ENCODE results near the gene DENND10.
"Not testable (repeated sequence)": the region's sequence is repeated elsewhere in the genome, so short reads cannot be mapped to it uniquely, and the experiment has no call there.

The DENND10 gene

DNA sequence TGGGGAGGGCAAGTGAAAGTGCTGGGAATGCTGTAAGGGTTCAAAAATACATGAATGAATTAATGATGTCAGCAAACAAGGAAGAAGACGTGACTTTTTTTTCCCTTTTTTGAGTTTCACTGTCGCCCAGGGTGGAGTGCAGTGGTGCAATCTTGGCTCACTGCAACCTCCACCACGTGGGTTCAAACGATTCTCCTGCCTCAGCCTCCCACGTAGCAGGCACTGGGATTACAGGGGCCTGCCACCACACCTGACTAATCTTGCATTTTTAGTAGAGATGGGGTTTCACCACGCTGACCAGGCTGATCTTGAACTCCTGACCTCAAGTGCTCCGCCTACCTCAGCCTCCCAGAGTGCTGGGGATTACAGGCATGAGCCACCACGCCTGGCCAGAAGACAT, 30.0 kb downstream of the DENND10 start:
- DNase-seq, result peak; percentile 38 to 68

DNA sequence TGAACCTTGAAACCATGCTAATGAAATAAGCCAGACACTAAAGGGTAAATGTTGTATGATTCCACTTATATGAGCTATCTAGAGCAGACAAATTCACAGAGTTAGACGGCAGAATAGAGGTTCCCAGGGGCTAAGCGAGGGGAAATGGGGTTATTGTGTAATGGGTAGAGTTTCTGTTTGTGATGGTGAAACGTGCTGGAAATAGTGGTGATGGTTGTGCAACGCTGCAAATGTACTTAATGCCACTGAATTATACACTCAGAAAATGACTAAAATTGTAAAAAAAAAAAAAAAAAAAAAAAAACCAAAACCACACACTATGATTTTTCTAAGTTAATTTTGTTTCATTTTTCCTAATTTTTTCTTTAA, 31.6 kb downstream of the DENND10 start:
- peak; percentile 73 to 93 for DNase-seq

DNA sequence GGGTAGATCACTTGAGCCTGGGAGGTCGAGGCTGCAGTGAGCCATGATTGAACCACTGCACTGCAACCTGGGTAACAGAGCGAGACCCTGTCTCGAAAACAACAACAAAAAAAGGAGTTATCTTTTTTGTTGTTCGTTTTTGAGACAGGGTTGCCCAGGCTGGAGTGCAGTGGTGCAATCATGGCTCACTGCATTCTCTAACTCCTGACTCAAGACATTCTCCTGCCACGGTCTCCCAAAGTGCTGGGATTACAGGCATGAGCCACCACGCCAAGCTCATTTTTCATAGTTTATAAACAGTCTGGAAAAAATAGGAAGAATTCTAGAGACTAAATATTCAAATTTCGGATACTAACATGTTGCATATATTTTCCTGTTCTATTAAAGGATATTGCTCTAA, 32.2 kb downstream of the DENND10 start:
- DNase-seq, result no peak

DNA sequence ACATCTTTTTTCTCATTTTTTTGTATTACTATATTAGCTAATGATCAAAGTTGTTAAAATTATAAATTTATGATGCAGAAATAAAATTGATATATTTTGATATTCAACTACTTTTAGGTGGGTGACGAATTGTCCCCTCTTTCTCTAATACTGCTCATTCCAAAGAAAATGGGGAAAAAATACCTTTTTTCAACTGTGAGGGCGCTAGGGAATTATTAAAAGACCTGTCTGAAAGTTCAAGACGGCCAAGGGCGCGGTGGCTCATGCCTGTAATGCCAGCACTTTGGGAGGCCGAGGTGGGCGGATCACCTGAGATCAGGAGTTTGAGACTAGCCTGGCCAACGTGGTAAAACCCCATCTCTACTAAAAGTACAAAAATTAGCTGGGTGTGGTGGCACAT, 34.0 kb downstream of the DENND10 start:
- not testable (repeated sequence) for DNase-seq

DNA sequence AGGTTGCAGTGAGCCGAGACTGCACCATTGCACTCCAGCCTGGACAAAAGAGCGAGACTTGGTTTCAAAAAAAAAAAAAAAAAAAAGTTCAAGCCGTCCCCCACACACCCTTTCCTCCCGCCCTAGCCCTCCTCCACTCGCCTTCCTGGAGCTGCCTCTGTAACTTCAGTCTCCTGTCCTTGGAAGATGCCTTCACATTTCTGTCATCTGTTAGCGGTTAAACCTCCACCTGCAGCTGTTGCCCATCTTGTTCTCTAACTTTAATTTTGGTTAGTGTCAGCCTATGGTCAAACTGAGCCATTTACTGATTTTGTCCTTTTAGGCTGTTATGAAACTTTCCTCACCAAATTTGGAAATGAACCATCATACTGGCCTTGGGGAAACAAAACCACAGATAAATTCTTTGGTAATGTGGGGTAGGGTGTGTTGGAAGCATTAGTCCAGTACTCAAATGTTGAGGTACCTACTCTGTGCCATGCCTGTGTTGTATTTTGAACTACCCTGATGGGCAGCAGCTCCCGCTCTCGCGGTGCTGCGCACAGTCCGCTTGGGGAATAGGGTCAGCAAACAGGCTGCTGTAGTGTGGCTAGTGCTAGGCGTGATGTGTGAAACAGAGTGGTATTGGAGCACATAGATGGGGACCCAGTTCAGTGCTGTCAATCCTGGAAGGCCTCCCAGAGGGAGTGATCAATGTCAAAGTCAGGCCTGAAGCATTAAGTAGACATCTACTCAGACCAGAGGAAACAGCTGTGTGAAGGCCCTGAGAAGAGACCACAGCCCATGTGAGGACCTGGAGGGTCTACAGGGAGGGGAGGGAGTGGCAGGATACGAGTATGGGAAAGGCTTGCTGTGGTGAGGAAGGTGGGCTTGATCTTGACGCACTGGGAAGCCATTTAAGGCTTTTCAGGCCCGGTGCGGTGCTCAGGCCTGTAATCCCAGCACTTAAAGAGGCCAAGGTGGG, 34.7 kb downstream of the DENND10 start:
- no peak for DNase-seq

DNA sequence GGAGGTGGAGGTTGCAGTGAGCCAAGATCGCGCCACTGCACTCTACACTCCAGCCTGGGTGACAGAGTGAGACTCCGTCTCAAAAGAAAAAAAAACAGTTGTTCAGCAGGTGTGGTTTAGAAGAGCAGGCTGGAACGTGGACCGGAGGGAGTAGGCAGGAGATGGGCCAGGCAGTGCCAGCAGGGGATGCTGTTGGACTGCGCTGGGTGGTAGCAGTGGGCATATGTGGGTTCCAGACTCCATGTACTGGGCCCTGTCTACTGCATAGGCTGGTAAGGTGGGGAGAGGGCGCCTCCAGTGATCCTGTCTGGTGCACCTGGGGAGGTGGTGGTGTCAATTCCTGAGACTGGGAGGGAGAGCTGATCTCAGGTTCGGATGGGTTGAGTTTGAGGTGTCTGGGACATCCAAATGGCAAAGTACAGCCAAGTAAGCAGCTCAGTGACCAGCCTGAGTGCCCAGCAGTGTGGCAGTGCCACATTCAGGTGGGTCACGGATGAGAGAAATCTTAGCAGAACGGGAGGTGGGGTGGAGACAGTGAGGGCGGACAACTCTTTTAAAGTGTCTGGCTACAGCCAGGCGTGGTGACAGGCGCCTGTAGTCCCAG, 35.7 kb downstream of the DENND10 start:
- DNase-seq, result peak in 1 of 2 donors; percentile 16

DNA sequence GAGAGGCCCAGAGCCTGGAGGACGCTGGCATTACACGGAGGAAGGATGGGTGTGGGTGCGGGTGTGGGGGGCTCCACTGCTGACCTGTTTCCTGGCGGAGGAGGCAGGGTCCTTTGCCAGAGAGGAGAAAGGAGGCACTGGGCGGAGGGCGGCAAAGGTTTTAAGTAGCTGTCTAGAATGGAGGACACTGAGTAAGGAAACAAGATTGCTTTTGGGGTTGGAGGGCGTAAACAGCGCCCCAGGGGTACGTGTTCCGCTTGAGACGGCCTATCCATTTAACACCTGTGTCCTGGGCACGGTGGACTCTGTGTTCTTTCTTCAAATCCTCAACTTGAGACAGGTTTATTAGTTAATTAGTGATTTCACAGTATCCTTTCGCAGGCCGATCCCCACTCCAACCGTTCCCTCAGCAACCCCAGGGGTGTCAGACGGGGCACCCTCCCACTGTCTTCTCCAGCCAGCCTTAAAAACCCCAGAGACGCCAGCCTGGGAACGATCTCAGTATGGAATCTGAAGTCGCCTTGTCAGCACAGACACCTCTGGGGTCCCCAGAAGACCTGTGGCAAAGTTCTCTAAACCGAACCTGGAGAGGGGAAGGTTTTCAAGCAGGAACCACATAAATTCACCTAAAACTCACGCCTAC, 36.8 kb downstream of the DENND10 start:
- DNase-seq, result no peak

DNA sequence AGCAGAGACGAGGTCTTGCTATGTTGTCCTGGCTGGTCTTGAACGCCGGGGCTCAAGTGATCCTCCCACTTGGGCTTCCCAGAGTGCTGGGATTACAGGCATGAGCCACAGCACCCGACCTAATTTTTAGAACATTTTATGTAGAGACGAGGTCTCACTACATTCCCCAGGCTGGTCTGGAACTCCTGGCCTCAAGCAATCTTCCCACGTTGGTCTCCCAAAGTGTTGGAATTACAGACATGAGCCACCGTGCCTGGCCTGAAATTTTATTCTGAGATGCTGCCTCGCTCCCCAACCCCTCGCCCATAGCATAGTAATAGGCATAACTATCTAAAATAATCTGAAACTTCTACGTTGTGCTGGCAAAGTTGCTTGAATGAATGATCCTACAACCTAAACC, 39.7 kb downstream of the DENND10 start:
- DNase-seq, result no peak

DNA sequence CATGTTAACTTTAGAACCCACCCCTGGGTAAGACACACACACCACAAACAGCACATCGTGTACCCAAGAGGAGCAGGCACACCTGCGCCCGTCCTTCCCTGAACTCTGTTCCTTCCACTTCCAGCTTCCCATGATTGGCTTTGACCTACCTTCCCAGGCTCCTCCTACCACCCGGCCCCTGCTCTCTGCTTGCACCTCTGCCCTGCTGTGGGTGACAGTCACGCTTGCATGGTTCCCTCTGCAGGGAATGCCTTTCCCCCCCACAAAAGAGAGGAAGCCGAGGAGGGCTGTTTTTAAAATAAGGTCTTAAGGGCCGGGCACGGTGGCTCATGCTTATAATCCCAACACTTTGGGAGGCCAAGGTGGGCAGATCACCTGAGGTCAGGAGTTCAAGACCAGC, 45.2 kb downstream of the DENND10 start:
- DNase-seq, result no peak

DNA sequence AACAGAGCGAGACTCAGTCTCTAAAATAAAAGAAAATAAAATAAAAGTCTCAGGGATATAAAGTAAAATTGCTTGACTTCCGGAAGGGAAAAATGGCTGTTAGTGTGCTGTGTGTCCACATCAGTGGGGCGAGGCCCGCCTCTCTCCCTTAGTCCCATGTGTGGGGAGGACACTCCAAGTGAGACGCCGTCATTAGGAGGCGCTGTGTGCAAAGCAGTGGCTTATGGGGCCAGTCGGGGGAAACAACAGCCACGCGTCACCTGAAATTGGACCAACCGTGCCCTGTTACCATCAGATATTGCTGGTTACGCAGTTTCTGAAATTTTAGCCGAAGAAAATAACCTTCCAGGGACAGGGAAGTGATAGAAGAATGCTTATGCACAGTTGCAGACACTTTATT, 45.8 kb downstream of the DENND10 start:
- DNase-seq, result no peak

DNA sequence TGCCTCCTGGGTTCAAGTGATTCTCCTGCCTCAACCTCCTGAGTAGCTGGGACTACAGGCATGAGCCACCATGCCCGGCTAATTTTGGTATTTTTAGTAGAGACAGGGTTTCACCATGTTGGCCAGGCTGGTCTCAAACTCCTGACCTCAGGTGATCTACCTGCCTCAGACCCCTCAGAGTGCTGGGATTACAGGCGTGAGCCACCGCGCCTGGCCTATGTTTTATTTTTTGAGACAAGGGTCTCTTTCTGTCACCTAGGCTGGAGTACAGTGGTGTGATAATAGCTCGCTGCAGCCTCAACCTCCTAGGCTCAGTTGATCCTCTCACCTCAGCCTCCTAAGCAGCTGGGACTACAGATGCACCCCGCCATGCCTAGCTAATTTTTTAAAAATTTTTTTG, 47.7 kb downstream of the DENND10 start:
- not testable (repeated sequence) for DNase-seq

DNA sequence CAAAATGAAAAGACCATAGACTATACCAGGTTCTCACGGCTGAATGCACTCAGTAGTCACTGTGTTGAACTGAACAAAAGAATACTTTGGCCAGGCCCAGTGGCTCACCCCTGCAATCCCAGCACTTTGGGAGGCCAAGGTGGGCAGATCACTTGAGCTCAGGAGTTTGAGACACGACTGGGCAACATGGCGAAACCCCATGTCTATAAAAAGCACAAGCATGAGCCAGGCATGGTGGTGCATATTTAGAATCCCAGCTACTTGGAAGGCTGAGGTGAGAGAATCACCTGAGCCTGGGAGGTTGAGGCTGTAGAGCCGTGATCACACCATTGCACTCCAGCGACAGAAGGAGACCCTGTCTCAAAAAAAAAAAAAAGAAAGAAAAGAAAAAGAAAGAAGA, 49.1 kb downstream of the DENND10 start:
- DNase-seq, result no peak

DNA sequence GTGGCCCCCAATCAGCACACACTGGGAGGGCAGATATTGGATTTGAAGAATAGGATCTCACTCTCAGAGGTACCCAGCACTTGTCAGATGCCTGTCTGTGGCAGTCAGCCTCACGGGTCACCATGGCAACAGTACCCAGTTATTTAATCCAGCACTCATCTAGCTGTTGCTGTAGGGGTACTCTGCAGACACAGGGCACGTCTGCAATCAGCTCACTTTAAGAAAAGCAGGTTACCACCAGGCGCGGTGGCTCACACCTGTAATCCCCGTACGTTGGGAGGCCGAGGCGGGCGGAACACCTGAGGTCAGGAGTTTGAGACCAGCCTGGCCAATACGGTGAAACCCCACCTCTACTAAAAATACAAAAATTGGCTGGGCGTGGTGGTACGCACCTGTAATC, 49.7 kb downstream of the DENND10 start:
- DNase-seq, result no peak

DNA sequence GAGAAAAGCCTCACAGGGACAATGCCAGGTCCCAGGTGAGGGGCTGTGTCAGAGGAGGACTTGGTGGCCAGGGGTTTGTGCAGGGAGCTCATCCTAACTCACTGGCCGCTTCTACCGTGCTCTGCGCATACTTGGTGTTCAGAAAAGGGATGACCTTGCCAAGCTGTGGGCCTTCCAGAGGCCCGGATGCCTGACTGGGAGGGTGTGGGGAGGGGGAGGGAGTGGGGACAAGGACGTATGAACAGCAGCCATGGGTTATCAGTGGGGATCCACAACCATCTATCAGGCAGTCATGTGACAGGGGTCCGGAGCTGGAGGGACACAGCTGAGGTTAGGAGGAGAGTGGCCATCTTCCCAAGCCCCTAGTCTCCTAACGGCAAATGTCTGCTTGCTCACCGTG, 55.4 kb downstream of the DENND10 start:
- DNase-seq, result no peak

DNA sequence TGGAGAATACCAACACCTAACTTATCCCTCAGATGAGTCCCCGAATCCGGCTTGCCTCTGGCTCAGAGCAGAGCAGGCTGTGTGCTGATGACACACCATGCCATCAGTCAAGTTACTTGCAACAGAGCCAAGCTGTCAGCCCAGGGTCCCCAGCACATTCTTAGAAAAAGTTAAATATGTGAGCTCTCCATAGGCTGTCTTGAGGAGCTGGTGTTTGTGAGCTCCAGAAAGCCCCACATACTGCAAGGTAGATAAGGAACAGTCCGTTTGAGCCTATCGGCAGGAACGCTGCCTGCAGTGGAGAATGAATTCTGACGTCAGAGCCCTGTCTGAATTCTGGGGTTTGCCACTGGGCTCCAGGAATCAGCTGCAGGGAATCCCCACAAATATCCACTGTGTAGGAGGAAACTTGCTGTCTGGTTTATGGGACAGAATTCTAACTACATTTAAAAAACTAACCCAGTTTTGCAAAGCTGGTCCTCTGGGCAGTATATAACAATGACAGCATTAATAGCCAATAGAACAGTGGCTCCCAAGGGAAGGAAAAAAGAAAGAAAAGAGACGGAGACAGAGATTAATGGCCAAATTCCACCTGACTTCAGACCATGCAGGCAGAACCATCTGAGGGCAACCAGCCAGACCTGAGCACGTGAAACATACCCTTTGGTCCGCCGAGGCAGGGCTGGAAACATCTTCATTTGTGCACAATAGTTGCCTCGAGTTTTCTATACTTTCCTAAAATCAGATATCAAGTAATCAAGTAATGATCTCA, 58.0 kb downstream of the DENND10 start:
- DNase-seq, result peak; percentile 3 to 48

DNA sequence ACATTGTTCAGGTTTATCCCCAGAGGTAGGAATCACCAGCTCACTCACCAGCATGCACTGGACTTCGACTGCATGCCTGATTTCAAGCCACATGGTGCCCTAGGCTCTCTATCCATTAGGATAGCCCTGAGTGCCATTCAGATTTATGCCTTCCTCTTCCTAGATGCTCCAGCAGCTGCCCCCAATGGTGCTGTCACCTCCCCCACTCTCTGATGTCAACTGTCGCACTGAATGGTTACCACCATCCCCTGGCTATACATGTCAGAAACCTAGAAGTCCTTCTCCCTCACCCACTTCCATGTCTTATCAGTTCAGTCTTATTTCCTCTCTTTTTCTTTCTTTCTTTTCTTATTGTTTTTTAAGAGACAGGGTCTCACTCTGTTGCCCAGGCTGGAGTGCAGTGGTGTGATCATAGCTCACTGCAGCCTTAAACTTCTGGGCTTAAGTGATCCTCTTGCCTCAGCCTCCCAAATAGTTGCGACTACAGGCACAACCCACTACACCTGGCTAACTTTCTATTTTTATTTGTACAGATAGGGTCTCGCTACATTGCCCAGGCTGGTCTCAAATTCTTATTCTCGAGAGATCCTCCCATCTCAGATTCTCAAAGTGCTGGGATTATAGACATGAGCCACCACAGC, 58.7 kb downstream of the DENND10 start:
- no peak for DNase-seq

DNA sequence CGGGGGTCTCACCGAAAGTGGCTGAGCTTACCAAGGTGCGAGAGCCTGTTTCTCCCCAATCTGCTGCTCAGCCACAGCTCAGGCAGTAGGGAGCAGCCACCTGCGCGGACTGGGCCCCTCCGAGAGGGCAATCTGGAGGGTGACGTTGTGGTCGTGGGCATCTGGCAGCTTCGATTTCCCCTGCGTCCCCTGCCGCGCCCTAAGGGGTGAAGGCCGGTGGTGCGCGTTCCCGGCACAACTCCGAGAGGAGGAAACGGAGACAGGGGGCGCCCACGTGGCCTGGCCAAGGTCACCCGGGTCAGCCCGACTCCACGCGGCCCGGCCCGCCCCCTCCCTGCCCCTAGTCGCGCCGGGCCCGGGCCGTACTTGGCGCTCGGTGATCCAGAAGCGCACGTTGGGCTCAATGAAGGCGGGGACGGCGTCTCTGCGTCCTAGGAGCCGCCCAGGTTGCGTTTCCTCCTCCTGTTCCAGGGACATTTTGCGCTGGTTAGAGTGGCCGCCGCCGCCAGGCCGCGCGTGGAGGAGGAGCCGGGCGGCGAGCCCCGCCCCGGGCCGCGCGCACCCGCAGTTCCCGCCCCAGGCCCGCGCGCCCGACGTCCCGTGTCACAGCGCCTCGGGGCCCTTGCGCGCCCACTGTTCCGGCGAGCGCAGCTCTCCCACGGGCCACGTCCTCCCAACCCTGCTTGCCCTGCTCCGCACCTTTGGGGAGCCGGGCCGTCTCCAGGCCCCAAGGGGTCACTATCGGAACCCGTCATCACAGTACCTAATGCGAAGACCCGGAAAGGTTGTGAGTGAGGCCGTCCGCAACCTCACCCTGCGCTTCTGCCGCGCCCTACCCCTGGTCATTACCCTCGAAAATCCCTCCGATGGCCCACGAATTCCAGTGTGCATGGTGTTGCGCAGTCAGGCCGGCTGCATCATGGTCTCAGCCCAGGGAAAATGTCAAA, 61.5 kb downstream of the DENND10 start, which contains the start of gene SFXN4:
Gene SFXN4, minus strand, starts transcription at position 544 of the 947 bp plus-strand sequence. Its CDS starts 67 bp downstream, at position 477.
- DNase-seq, result peak; percentile 77 to 79

DNA sequence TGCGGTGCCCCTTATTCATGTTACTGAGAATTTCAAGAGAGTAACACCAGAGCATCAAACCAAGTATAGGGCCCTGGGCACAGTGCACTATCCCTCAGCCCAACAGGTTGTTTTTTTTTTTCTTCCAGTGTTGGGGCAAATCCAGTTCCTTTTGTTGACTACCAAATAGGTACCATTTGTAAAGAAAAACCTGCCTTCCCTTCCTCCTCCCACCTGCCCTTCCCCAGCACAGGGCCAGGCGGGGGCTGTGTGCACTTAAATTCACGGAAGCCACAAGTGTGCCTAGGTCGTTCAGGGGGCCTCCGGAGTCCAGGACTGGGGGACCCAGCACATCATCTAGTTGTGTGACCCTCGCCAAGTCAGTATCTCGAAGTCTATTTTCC, 62.2 kb downstream of the DENND10 start:
- DNase-seq, result no peak

DNA sequence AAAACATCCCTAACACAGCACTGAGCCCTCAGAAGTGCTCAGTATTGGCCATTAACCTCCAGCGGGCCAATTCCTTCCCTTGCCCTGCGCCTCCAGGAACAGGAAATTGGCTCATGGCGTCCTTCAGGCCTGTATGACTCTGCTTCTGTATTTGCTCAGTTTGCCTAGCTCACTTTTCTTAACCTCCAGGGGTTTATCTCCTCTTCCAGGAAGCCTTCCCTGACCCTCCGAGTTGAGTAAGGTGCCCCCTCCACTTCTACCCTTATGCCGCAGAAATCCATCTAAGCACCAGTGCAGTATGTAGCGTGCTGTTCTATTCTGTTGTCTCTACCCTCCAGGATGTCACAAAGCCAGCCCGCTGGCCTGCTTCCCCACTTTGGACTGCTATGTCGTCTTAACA, 62.7 kb downstream of the DENND10 start:
- peak; percentile 33 to 43 for DNase-seq

DNA sequence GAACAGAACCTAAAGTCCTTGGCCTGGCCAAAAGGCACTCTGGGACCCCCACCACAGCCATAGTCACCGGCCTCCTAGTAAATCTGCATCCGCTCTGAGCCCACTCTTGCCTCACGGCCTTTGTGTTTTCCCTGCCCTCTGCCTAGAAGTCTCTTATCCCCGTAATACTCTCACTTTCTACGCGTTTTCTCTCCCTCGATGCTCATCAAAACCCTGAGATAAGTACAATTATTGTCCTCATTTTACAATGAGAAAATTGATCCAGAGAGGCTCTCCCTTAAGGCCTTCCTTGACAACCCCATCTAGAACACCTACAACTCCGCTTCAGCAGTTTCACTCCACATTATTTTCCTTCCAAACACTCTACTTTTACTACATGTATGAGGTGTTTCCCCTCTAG, 63.1 kb downstream of the DENND10 start:
- no peak for DNase-seq

DNA sequence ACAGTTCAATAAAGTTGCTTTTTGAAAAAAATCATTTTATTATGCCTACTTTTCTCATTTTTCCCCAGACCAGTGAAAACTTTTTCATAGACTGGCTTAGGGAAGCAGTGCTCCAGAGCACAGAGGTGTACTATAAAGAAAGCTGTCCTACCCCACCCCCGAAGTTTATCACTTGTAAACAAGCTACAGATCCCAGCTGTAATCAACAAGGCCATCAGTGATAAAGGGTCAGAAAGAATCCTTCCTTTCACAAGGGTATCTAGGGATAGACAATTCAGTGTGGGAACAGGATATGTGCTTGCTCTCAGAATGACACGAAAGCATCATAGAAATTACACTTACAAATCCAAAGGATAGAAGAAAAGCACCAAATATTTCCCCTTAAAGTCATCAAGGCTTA, 70.2 kb downstream of the DENND10 start:
- DNase-seq, result no peak
